Measurements from ENCODE around the gene AP1M2. TPM values are rescaled to one million over a fixed set of nuclear protein-coding genes. Genes with fewer than 3 reads are reported as not detected.
"Not testable (repeated sequence)": the region's sequence is repeated elsewhere in the genome, so short reads cannot be mapped to it uniquely, and the experiment has no call there.

AP1M2 gene
- polyA plus RNA-seq, 3 donors from 2014 or later, result 1.8 TPM; not detected in 2

- not testable (repeated sequence) for H3K27me3 Mint-ChIP-seq (ENCODE audit: low read depth in 3 of 3); DNase-seq; H3K9me3 Mint-ChIP-seq
- peak overlapping the region in 2 of 5 donors; percentile 4 to 35 for H3K4me3 Mint-ChIP-seq
- peak overlapping the region; percentile 62 to 98 (median 92) for H3K27ac Mint-ChIP-seq
- peaks cover 59 to 65% of the 10 kb centered on the region in 2 donors for H3K4me1 Mint-ChIP-seq
- peaks cover 3 to 24% (median 3%) of the 10 kb centered on the region in 3 donors for H3K36me3 Mint-ChIP-seq
These were observed 36.1 kb downstream of the AP1M2 start for GRCh38 chr19:10551006-10551405.

GRCh38 chr19:10550336-10550735 is 36.8 kb downstream of the AP1M2 start:
- Mint-ChIP-seq H3K36me3 (peaks cover 3 to 24% (median 3%) of the 10 kb centered on the region in 3 donors), H3K9me3 (no peaks in the 10 kb centered on the region), H3K27ac (peak overlapping the region; percentile 40 to 97 (median 70)), H3K27me3 (ENCODE audit: low read depth in 3 of 3) (peaks cover 3 to 9% (median 8%) of the 10 kb centered on the region in 3 donors), H3K4me3 (no peak overlapping the region), H3K4me1 (peaks cover 52 to 58% of the 10 kb centered on the region in 2 donors)
- DNase-seq, result no peak

- Mint-ChIP-seq H3K4me3 (no peak overlapping the region), H3K4me1 (peaks cover 52 to 58% of the 10 kb centered on the region in 2 donors), H3K9me3 (no peaks in the 10 kb centered on the region), H3K27ac (peak overlapping the region in 2 of 6 donors; percentile 66 to 73), H3K27me3 (ENCODE audit: low read depth in 3 of 3) (peaks cover 3 to 9% (median 8%) of the 10 kb centered on the region in 3 donors), H3K36me3 (peaks cover 3 to 24% (median 3%) of the 10 kb centered on the region in 3 donors)
- no peak for DNase-seq
These were observed 37.4 kb downstream of the AP1M2 start for GRCh38 chr19:10549733-10550132.

- H3K9me3 Mint-ChIP-seq, result no peaks in the 10 kb centered on the region
- H3K27ac Mint-ChIP-seq, result peak overlapping the region in 2 of 6 donors; percentile 23 to 49
- peaks cover 0 to 19% (median 0%) of the 10 kb centered on the region in 3 donors for H3K36me3 Mint-ChIP-seq
- DNase-seq, result no peak
- no peak overlapping the region for H3K4me3 Mint-ChIP-seq
- H3K27me3 Mint-ChIP-seq (ENCODE audit: low read depth in 3 of 3), result peaks cover 2 to 13% (median 8%) of the 10 kb centered on the region in 3 donors
- H3K4me1 Mint-ChIP-seq, result peaks cover 48 to 53% of the 10 kb centered on the region in 2 donors
These were observed 38.3 kb downstream of the AP1M2 start for GRCh38 chr19:10548746-10549276.

- H3K9me3 Mint-ChIP-seq, result no peaks in the 10 kb centered on the region
- H3K36me3 Mint-ChIP-seq, result peaks cover 0 to 17% (median 0%) of the 10 kb centered on the region in 3 donors
- H3K4me1 Mint-ChIP-seq, result peaks cover 36 to 41% of the 10 kb centered on the region in 2 donors
- no peak overlapping the region for H3K4me3 Mint-ChIP-seq
- peaks cover 2 to 14% (median 5%) of the 10 kb centered on the region in 3 donors for H3K27me3 Mint-ChIP-seq (ENCODE audit: low read depth in 3 of 3)
- DNase-seq, result no peak
- peak overlapping the region in 1 of 6 donors; percentile 2 for H3K27ac Mint-ChIP-seq
These were observed 40.3 kb downstream of the AP1M2 start for GRCh38 chr19:10546817-10547216.

GRCh38 chr19:10544753-10545251 is 42.3 kb downstream of the AP1M2 start:
- H3K9me3 Mint-ChIP-seq, result no peaks in the 10 kb centered on the region
- peak in 1 of 3 donors; percentile 33 for DNase-seq
- H3K4me1 Mint-ChIP-seq, result peaks cover 19 to 32% of the 10 kb centered on the region in 2 donors
- peak overlapping the region; percentile 89 to 93 (median 92) for H3K4me3 Mint-ChIP-seq
- peaks cover 2 to 11% (median 5%) of the 10 kb centered on the region in 3 donors for H3K27me3 Mint-ChIP-seq (ENCODE audit: low read depth in 3 of 3)
- peaks cover 0 to 6% (median 0%) of the 10 kb centered on the region in 3 donors for H3K36me3 Mint-ChIP-seq
- peak overlapping the region; percentile 90 to 97 (median 90) for H3K27ac Mint-ChIP-seq

- Mint-ChIP-seq H3K4me3 (peak overlapping the region; percentile 89 to 93 (median 92)), H3K27ac (peak overlapping the region; percentile 90 to 97 (median 90)), H3K36me3 (peaks cover 0 to 6% (median 0%) of the 10 kb centered on the region in 3 donors), H3K9me3 (no peaks in the 10 kb centered on the region), H3K27me3 (ENCODE audit: low read depth in 3 of 3) (peaks cover 2 to 11% (median 5%) of the 10 kb centered on the region in 3 donors), H3K4me1 (peaks cover 19 to 30% of the 10 kb centered on the region in 2 donors)
- DNase-seq, result peak in 1 of 3 donors; percentile 33
These were observed 42.8 kb downstream of the AP1M2 start for GRCh38 chr19:10544242-10544752.

- peaks cover 0 to 11% (median 9%) of the 10 kb centered on the region in 3 donors for H3K27me3 Mint-ChIP-seq (ENCODE audit: low read depth in 3 of 3)
- H3K4me3 Mint-ChIP-seq, result peak within 1 kb of the TSS; percentile 89 to 93 (median 92)
- H3K27ac Mint-ChIP-seq, result peak within 1 kb of the TSS; percentile 90 to 97 (median 90)
- H3K9me3 Mint-ChIP-seq, result no peaks in the 10 kb centered on the region
- H3K4me1 Mint-ChIP-seq, result peaks cover 24 to 37% of the 10 kb centered on the region in 2 donors
- DNase-seq, result peak; percentile 76 to 82 (median 81)
- peaks cover 0 to 6% (median 0%) of the 10 kb centered on the region in 3 donors for H3K36me3 Mint-ChIP-seq
These were observed 43.5 kb downstream of the AP1M2 start, which contains the start of gene ATG4D for GRCh38 chr19:10543420-10544241. TSS of gene ATG4D (plus strand) at chr19:10543904. CDS start at chr19:10544091, 187 bp downstream.

GRCh38 chr19:10543059-10543419 is 44.1 kb downstream of the AP1M2 start:
- no peaks in the 10 kb centered on the region for H3K9me3 Mint-ChIP-seq
- H3K36me3 Mint-ChIP-seq, result peaks cover 0 to 3% (median 0%) of the 10 kb centered on the region in 3 donors
- no peak for DNase-seq
- peak overlapping the region; percentile 23 to 81 (median 79) for H3K27ac Mint-ChIP-seq
- peak overlapping the region; percentile 77 to 85 (median 82) for H3K4me3 Mint-ChIP-seq
- H3K27me3 Mint-ChIP-seq (ENCODE audit: low read depth in 3 of 3), result peaks cover 0 to 11% (median 10%) of the 10 kb centered on the region in 3 donors
- H3K4me1 Mint-ChIP-seq, result peaks cover 30 to 40% of the 10 kb centered on the region in 2 donors

GRCh38 chr19:10539016-10539415 is 48.1 kb downstream of the AP1M2 start:
- not testable (repeated sequence) for DNase-seq; H3K27me3 Mint-ChIP-seq (ENCODE audit: low read depth in 3 of 3); H3K36me3 Mint-ChIP-seq; H3K9me3 Mint-ChIP-seq
- peak overlapping the region in 3 of 6 donors; percentile 29 to 81 (median 77) for H3K27ac Mint-ChIP-seq
- peaks cover 19 to 29% of the 10 kb centered on the region in 2 donors for H3K4me1 Mint-ChIP-seq
- peak overlapping the region; percentile 56 to 84 (median 69) for H3K4me3 Mint-ChIP-seq

- no peaks in the 10 kb centered on the region for H3K36me3 Mint-ChIP-seq
- no peak for DNase-seq
- H3K27ac Mint-ChIP-seq, result peak overlapping the region in 3 of 6 donors; percentile 34 to 81 (median 77)
- no peaks in the 10 kb centered on the region for H3K9me3 Mint-ChIP-seq
- peaks cover 0 to 5% (median 5%) of the 10 kb centered on the region in 3 donors for H3K27me3 Mint-ChIP-seq (ENCODE audit: low read depth in 3 of 3)
- peak overlapping the region; percentile 56 to 84 (median 69) for H3K4me3 Mint-ChIP-seq
- peaks cover 19 to 28% of the 10 kb centered on the region in 2 donors for H3K4me1 Mint-ChIP-seq
These were observed 48.7 kb downstream of the AP1M2 start for GRCh38 chr19:10538204-10538983.

- H3K27ac Mint-ChIP-seq, result no peak overlapping the region
- no peak for DNase-seq
These were observed 49.4 kb downstream of the AP1M2 start for GRCh38 chr19:10537668-10538067.

GRCh38 chr19:10535613-10536012 is 51.5 kb downstream of the AP1M2 start:
- H3K27me3 Mint-ChIP-seq (ENCODE audit: low read depth in 3 of 3), result peaks cover 0 to 7% (median 0%) of the 10 kb centered on the region in 3 donors
- no peak overlapping the region for H3K27ac Mint-ChIP-seq
- no peaks in the 10 kb centered on the region for H3K9me3 Mint-ChIP-seq
- peaks cover 11 to 17% of the 10 kb centered on the region in 2 donors for H3K4me1 Mint-ChIP-seq
- no peak for DNase-seq
- H3K36me3 Mint-ChIP-seq, result no peaks in the 10 kb centered on the region
- H3K4me3 Mint-ChIP-seq, result no peak overlapping the region

More at GRCh38 chr19:10537668-10538067, 49.4 kb downstream of the AP1M2 start:
- peaks cover 11 to 22% of the 10 kb centered on the region in 2 donors for H3K4me1 Mint-ChIP-seq
- no peaks in the 10 kb centered on the region for H3K36me3 Mint-ChIP-seq
- H3K9me3 Mint-ChIP-seq, result no peaks in the 10 kb centered on the region
- no peak overlapping the region for H3K4me3 Mint-ChIP-seq
- H3K27me3 Mint-ChIP-seq (ENCODE audit: low read depth in 3 of 3), result peaks cover 0 to 6% (median 0%) of the 10 kb centered on the region in 3 donors
